IPS-15b (cell line): ENCODE data around the gene MAP3K9.

Source experiments
- H3K27me3 ChIP-seq: one replicate; pipeline ENCODE4 v1.6.1; 2013; ENCODE audit warnings: low read length; ENCODE audit not compliant: control insufficient read depth, insufficient read depth
- H3K36me3 ChIP-seq: one replicate; pipeline ENCODE4 v1.6.1; 2013; ENCODE audit warnings: low read length; ENCODE audit not compliant: control insufficient read depth, insufficient read depth
- H3K4me1 ChIP-seq: one replicate; pipeline ENCODE4 v1.6.1; 2013; ENCODE audit warnings: mild to moderate bottlenecking, low read length; ENCODE audit not compliant: control insufficient read depth, insufficient read depth
- H3K4me3 ChIP-seq: one replicate; pipeline ENCODE4 v1.5.1; 2013; ENCODE audit warnings: low read depth, low read length
- H3K9ac ChIP-seq: one replicate; pipeline ENCODE4 v1.6.1; 2013; ENCODE audit warnings: low read depth, mild to moderate bottlenecking, low read length
- H3K9me3 ChIP-seq: one replicate; pipeline ENCODE4 v1.6.1; 2013; ENCODE audit warnings: mild to moderate bottlenecking, low read length; ENCODE audit not compliant: control insufficient read depth, insufficient read depth

MAP3K9 gene

DNA sequence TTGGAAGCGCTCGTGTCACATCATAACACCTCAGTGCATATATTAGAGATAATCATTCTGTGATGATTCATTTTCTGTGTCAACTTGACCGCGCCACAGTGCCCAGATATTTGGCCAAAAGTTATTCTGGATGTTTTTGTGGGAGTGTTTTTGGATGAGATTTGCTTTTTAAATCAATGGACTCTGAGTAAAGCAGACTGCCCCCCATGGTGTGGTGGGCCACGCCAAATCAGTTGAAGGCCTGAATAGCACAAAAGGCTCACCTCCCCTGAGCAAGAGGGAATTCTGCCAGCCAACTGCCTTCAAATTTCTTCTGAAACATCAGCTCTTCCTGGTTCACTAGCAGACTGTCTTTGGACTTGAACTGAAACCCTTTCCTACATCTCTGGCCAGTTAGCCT is 24.6 kb upstream of the MAP3K9 start:
- Histone ChIP-seq H3K27me3 (peaks cover 2% of the 10 kb centered on the region), H3K4me1 (no peaks in the 10 kb centered on the region), H3K9me3 (no peaks in the 10 kb centered on the region), H3K4me3 (no peak overlapping the region), H3K9ac (no peak overlapping the region), H3K36me3 (no peaks in the 10 kb centered on the region)

DNA sequence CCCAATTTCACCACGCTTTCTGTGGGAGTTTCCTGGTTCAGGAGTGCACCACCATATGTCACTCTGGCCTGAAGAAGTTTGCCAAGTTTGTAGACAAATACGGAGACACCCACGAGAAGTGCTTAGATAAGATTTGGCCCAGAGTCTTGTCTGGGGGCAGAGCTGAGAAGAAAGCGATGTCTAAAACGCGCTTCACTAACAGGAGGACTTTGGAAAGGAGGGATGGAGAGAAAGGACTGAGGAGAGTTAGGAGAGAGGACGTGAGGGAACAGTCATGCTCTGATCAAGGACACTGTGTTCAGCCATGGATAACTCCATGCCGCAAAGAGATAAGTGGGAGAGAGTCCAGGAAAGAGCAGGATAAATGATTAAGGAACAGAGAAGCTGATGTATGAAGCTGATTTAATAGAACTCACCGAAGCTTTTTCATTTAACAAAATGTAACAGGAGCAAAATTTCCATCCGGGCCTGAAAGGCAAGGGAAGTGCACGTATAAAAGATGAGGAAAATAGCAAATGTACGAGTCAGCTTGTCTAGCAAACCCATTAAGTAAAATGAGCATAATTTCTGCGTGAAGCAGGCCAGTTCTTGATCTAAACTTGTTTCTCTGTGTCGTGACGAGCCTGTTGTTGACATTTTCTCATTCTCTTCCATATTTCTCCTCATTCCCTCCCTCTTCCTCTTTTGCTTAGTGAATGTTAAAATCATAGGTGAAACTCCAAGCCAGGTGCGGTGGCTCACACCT is 23.4 kb upstream of the MAP3K9 start:
- no peaks in the 10 kb centered on the region for H3K9me3 ChIP-seq

DNA sequence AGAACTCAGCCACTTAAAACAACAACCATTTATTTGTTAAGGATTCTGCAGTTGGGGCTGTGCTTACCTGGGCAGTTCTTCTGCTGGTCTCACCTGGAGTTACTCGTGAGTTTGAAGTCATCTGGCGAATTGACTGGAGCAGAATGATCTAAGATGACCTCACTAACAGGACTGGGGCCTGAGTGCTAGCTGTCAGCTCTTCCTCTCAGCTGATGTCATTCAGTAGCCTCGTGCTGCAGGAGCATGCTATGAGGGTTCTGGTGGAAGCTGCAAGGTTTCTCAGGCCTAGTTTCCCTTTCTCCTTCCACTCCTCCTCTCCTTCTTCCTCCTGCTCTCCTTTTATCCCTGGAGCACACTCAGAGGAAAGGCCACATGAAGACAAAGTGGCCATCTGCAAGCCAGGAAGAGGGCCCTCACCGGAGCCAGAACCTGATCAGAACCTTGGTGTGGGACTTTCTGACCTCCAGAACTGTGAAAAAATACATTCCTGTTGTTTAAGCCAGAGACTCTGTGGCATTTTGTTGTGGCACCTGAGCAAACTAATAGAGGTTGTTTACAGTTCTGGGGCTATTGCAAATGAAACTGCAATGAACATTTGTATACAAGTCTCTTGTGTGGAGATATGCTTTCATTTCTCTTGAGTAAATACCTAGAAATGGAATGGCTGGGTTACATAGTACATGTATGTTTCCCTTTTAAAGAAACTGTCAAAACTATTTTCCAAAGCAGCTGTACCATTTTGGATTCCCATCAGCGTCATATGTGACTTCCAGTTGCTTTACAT is 21.9 kb upstream of the MAP3K9 start:
- H3K4me1 ChIP-seq = peaks cover 2% of the 10 kb centered on the region
- H3K9me3 ChIP-seq = no peaks in the 10 kb centered on the region
- H3K36me3 ChIP-seq = no peaks in the 10 kb centered on the region
- H3K4me3 ChIP-seq = no peak overlapping the region
- H3K27me3 ChIP-seq = peaks cover 2% of the 10 kb centered on the region
- no peak overlapping the region for H3K9ac ChIP-seq

More for the DNA sequence above, 23.4 kb upstream of the MAP3K9 start:
- H3K4me3 ChIP-seq = no peak overlapping the region
- no peaks in the 10 kb centered on the region for H3K4me1 ChIP-seq
- H3K36me3 ChIP-seq = no peaks in the 10 kb centered on the region
- peaks cover 2% of the 10 kb centered on the region for H3K27me3 ChIP-seq
- H3K9ac ChIP-seq = no peak overlapping the region

DNA sequence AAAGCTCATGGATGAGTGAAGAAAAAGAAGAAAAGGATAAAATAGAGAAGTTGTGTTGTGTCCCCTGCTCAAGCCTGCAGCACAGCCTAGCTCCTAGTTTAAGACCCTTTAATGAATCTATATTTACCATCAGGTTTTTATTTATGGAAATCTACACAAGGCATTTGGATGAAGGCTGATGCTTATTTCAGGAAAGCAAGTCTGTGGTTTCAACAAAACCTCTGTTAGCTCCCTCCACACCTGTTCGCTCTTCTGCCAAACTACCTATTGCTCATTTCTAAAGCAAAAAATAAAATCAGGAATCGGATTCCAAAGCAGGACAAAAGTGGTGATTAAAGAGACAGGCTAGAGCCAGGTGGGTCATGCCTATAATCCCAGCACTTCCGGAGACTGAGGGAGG is 18.9 kb upstream of the MAP3K9 start:
- peaks cover 6% of the 10 kb centered on the region for H3K4me1 ChIP-seq
- peaks cover 19% of the 10 kb centered on the region for H3K27me3 ChIP-seq
- no peaks in the 10 kb centered on the region for H3K9me3 ChIP-seq
- no peak overlapping the region for H3K9ac ChIP-seq
- no peaks in the 10 kb centered on the region for H3K36me3 ChIP-seq
- H3K4me3 ChIP-seq = no peak overlapping the region

DNA sequence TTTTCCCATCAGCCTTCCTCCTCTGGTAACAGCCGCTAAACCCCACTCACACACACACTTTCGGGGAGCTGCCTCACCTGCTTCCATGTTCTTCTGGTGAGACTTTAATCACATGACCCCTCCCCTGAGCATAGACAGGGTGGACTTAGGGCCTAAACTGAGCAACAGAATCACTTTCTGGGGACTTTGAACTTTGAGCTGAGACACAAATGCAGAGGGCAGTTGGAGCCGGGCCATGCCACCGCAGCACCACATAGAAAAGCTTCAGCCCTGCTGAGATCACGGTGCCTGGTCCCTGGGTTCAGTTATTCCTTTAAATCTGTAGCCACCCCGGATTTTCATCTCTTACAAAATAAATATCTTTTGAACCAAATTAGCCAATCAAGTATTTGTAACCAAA is 18.4 kb upstream of the MAP3K9 start:
- Histone ChIP-seq H3K9me3 (no peaks in the 10 kb centered on the region), H3K4me1 (peaks cover 8% of the 10 kb centered on the region), H3K36me3 (no peaks in the 10 kb centered on the region), H3K27me3 (peaks cover 23% of the 10 kb centered on the region), H3K4me3 (no peak overlapping the region), H3K9ac (no peak overlapping the region)

DNA sequence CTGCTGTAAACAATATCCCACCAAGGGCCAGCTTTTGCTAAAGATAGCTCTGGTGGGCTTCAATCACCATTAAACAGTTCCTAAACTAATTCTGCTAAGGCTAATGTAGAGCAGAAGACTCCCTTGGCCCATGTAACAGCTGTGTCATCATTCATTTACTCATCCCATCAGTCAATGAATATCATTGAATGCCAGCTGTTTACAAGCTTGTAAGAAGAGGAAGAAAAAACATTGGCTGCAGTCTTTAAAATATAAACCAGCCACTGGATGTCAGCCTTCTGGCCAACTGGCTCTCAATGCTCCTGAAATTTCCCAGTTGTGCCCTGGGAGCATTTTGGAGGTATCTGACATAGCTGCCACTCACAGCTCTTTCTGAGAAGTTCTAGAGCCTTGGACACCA is 18.0 kb upstream of the MAP3K9 start:
- H3K9me3 ChIP-seq = no peaks in the 10 kb centered on the region
- H3K27me3 ChIP-seq = peaks cover 23% of the 10 kb centered on the region
- no peaks in the 10 kb centered on the region for H3K36me3 ChIP-seq
- H3K9ac ChIP-seq = no peak overlapping the region
- no peak overlapping the region for H3K4me3 ChIP-seq
- H3K4me1 ChIP-seq = peaks cover 8% of the 10 kb centered on the region

DNA sequence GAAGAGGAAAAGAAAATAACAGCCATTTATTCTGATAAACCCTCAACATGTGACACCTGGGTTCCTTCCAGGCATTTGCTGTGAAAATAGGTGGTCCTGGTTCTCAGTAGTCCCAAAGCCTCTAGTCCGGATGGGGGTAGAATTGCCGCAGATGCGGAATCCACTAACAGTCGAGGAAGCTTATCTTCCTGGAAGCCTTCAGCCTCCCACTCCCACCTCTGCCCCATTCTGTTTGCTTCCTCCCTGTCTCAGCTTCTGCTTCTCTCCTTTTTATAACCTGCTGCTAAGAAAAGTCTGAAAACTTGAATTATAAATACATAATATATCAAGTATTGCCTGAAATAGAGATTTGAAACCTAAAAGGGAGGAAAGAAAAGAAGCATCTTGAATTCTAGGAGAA is 14.0 kb upstream of the MAP3K9 start:
- H3K4me1 ChIP-seq = peaks cover 13% of the 10 kb centered on the region
- no peak overlapping the region for H3K9ac ChIP-seq
- no peaks in the 10 kb centered on the region for H3K9me3 ChIP-seq
- H3K27me3 ChIP-seq = peaks cover 42% of the 10 kb centered on the region
- peak overlapping the region; percentile 85 for H3K4me3 ChIP-seq
- no peaks in the 10 kb centered on the region for H3K36me3 ChIP-seq

DNA sequence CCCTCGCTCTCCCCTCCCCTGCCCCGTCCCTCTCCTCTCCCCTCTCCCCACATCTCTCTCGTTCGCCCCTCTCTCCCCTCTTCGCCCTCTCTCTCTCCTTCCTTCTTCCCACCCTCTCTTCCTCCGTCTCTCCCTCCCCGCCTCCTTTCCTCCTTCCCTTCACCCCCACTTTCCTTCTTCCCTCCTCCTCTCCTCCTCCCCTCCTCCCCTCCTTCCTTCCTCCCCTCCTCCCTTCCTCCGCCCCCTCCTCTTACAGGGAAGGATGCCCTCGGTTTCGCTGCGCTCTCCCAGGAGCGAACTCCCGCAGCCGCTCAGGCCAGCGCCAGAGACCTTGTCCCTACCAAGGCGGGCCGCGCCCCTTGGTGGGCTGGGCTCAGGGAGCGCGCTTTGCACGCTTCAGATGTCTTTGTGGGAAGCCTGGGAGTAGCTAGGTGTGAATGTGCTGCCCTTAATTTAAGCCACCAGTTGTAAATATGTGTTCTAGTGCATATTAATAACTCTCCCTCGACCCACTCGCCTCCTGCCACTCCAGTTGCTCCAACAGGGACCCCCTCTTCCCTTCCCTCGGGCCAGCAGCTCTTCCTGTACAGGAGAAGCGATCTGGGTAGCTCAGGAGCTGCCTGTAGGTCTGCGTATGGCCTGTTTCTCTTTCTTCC is 13.3 kb upstream of the MAP3K9 start:
- Histone ChIP-seq H3K4me3 (peak overlapping the region; percentile 85), H3K9me3 (no peaks in the 10 kb centered on the region), H3K4me1 (peaks cover 13% of the 10 kb centered on the region), H3K27me3 (peaks cover 42% of the 10 kb centered on the region), H3K9ac (no peak overlapping the region), H3K36me3 (no peaks in the 10 kb centered on the region)

DNA sequence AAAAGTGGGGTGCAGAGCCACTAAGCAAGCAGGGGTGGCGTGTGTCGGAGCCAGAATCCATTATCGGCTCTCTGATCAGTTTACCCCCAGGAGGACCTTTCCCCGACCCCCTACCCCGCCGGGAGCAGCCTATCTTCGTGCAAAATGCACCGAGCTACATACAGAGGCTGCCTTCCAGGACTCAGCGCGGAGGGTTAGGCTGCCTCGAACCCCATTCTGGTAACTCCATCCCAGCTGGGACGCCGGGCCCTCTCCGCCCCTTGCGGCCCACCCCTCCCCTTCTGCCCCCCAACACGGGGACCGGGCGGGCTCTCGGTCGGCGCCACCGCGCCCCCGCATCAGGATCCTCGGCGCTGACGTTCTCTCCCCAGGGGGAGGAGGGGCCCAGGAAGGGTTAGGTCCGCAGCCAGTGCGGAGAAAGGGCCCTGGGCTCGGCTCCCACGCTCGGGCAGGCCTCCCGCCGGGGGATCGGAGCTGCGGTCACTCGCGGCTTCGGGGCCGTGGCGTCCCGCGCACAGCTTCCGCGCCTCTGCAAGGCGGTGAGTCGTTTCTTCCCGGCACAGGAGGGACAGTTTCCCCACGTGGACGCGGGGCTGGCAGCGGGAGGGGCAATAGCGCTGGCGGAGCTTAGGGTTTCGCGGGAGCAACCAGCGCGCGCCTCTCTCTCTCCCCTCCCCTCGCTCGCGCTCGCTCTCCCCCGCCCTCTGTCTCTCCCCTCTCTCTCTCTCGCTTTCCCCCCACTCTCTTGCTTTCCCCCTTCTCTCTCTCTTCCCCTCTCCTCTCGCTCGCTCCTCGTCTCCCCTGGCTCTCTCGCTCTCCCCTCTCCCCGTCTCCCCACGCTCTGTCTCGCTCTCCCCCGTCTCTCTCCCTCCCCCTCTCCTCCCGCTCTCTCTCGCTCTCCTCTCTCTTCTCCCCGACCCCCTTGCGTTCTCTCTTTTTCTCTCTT is 12.5 kb upstream of the MAP3K9 start:
- peaks cover 11% of the 10 kb centered on the region for H3K4me1 ChIP-seq
- peak overlapping the region; percentile 65 for H3K9ac ChIP-seq
- H3K27me3 ChIP-seq = peaks cover 42% of the 10 kb centered on the region
- no peaks in the 10 kb centered on the region for H3K9me3 ChIP-seq
- peak overlapping the region; percentile 85 for H3K4me3 ChIP-seq
- H3K36me3 ChIP-seq = no peaks in the 10 kb centered on the region

DNA sequence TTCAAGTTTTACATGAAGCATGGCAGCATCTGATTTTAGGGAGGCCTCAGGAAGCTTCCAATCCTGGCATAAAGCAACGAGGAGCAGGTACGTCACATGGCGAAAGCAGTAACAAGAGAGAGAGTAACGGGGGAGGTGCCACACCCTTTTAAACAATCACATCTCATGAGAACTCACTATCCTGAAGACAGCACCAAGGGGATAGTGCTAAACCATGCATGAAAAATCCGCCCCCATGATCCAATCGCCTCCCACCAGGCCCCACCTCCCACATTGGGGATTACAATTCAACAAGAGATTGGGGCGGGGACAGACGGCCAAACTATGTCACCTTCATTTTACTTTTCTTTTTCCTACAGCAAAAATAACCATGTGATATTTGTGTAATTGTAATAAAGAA is 7.2 kb upstream of the MAP3K9 start:
- Histone ChIP-seq H3K4me3 (no peak overlapping the region), H3K4me1 (peaks cover 19% of the 10 kb centered on the region), H3K36me3 (no peaks in the 10 kb centered on the region), H3K9ac (no peak overlapping the region), H3K9me3 (no peaks in the 10 kb centered on the region), H3K27me3 (peaks cover 22% of the 10 kb centered on the region)

DNA sequence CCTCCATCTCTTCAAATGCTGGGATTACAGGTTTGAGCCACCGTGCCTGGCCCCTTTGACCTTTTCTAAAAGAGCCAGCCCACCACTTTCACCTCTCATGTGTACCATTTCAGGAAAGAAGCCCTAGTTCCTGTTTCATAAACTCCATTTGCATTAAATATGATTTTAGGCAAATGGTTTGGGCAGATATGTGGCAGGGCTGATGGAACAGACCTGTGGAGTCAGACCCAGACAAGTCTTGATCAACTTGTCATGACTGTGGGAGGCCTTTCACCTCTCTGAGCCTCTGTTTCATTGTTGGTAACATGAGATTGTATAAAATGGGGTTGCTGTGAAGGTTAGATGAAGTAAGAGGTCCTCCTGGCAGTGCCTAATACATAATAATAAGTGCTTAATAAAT is 5.2 kb upstream of the MAP3K9 start:
- H3K4me1 ChIP-seq = peaks cover 21% of the 10 kb centered on the region
- no peak overlapping the region for H3K9ac ChIP-seq
- H3K27me3 ChIP-seq = peaks cover 4% of the 10 kb centered on the region
- H3K36me3 ChIP-seq = no peaks in the 10 kb centered on the region
- no peaks in the 10 kb centered on the region for H3K9me3 ChIP-seq
- H3K4me3 ChIP-seq = no peak overlapping the region
